K562 (cell line): ENCODE results near the gene TMEM204. TPM values are rescaled to one million over a fixed set of nuclear protein-coding genes. Genes with fewer than 3 reads are reported as not detected.

ENCODE experiments used
- ATAC-seq: fragments of 200-7000 bp; cut with Tn5 transposase; 3 replicates; pipeline ENCODE4 v1.9.1; 2020; ENCODE audit warnings: moderate library complexity
- BruUV-seq: library from RNA; stranded (reverse); fragments of 400-500 nt; replicated peaks from 2 replicates; lab custom pipeline; 2021; lab: Mats Ljungman, UMichigan
- CTCF ChIA-PET: fragments of 300-600 bp; formaldehyde crosslinking; extraction: SDS; loops from one replicate; lab custom pipeline; 2021; ENCODE audit warnings: low intra/inter-chr PET ratio; lab: Yijun Ruan, JAX
- POLR2A ChIA-PET: fragments of 300-600, 350-650 bp; sonication (Branson Sonifier 250); formaldehyde crosslinking; extraction: SDS; loops from one replicate; lab custom pipeline; 2021; ENCODE audit warnings: antibody characterized with exemption, inconsistent platforms; lab: Yijun Ruan, JAX
- DNase-seq, 4 experiments: peaks; one replicate each; pipeline versions ENCODE4 v3.0.0 to v3.0.0-alpha.2; 2011 to 2018; ENCODE audit warnings: low spot score in 3 of 4, mixed read lengths in 3 of 4; ENCODE audit errors: extremely low read depth in 1 of 4
- FAIRE-seq: peaks from 2 replicates; lab custom pipeline; 2011; peaks lifted over from hg19 to GRCh38; lab: Jason Lieb, UNC
- H2AFZ ChIP-seq: 2 replicates; pipeline ENCODE4 v1.6.0; 2011; ENCODE audit warnings: low read depth, low read length, control low read depth, inconsistent platforms
- H3K27ac ChIP-seq: fragments of 200-600 bp; 3 replicates; pipeline ENCODE4 v1.8.0; 2011; ENCODE audit warnings: low read depth, mild to moderate bottlenecking, control low read depth, inconsistent platforms, low read length, moderate library complexity, mixed read lengths; ENCODE audit errors: extremely low read depth
- H3K27me3 ChIP-seq, 2 experiments: fragments of 300-600 bp in 1 of 2; 2 replicates in 1 of 2; 3 replicates in 1 of 2; pipeline versions ENCODE4 v1.6.0 to v1.8.0; 2011; ENCODE audit warnings: inconsistent platforms in 2 of 2, low read length in 2 of 2, mild to moderate bottlenecking in 1 of 2, mixed read lengths in 1 of 2, moderate library complexity in 1 of 2; ENCODE audit not compliant: control insufficient read depth in 2 of 2, insufficient read depth in 2 of 2
- H3K36me3 ChIP-seq: fragments of 300-600 bp; 3 replicates; pipeline ENCODE4 v1.8.0; 2011; ENCODE audit warnings: mild to moderate bottlenecking, low read length, inconsistent platforms; ENCODE audit not compliant: control insufficient read depth, insufficient read depth
- H3K4me1 ChIP-seq, 2 experiments: fragments of 200-600 bp in 1 of 2; replicated peaks in 1 of 2; 2 replicates in 1 of 2; 3 replicates in 1 of 2; pipeline versions ENCODE4 v1.5.1 to v1.8.0; 2011; ENCODE audit warnings: inconsistent platforms in 2 of 2, low read length in 2 of 2, mild to moderate bottlenecking in 1 of 2, mixed read lengths in 1 of 2, moderate library complexity in 1 of 2; ENCODE audit not compliant: control insufficient read depth in 2 of 2, insufficient read depth in 2 of 2
- H3K4me2 ChIP-seq: 2 replicates; pipeline ENCODE4 v1.6.1; 2011; ENCODE audit warnings: low read length, control low read depth, inconsistent platforms, mixed read lengths; ENCODE audit not compliant: insufficient read depth
- H3K4me3 ChIP-seq: fragments of 200-600 bp; sonication (generic), shearing (Covaris generic); 2 replicates; pipeline ENCODE4 v1.5.1; 2016; ENCODE audit warnings: control low read depth, inconsistent platforms
- H3K79me2 ChIP-seq: fragments of 200-600 bp; 3 replicates; pipeline ENCODE4 v1.8.0; 2011; ENCODE audit warnings: low read length, inconsistent platforms; ENCODE audit not compliant: control insufficient read depth, insufficient read depth
- H3K9ac ChIP-seq, 2 experiments: 2 replicates each; pipeline versions ENCODE4 v1.6.0 to v1.6.1; 2011; ENCODE audit warnings: low read depth in 2 of 2, low read length in 2 of 2, control low read depth in 1 of 2, inconsistent platforms in 1 of 2, mild to moderate bottlenecking in 1 of 2, mixed read lengths in 1 of 2; ENCODE audit not compliant: insufficient read depth in 1 of 2
- H3K9me1 ChIP-seq: one replicate; pipeline ENCODE4 v1.6.0; 2011; ENCODE audit warnings: inconsistent platforms, mild to moderate bottlenecking, low read length, moderate library complexity; ENCODE audit not compliant: control insufficient read depth, insufficient read depth
- H3K9me3 ChIP-seq: replicated peaks from 2 replicates; pipeline ENCODE4 v1.5.1; 2011; ENCODE audit warnings: low read depth, low read length, inconsistent platforms; ENCODE audit not compliant: control insufficient read depth, insufficient read depth
- H4K20me1 ChIP-seq: replicated peaks from 2 replicates; pipeline ENCODE4 v1.6.1; 2011; ENCODE audit warnings: low read length, inconsistent platforms, mixed read lengths; ENCODE audit not compliant: control insufficient read depth, insufficient read depth
- WGBS: fragments of 100-300 bp; shearing (Covaris generic); methylation state at CpG from one replicate; pipeline ENCODE4 v1.1.6; 2016; ENCODE audit warnings: low coverage, mixed read lengths; ENCODE audit not compliant: insufficient coverage; ENCODE audit errors: missing lambda C conversion rate; 5-methylcytosine and 5-hydroxymethylcytosine counted together
- in situ Hi-C: fragments of 300-500 bp; cut with MboI; formaldehyde crosslinking; loops from 4 replicates; pipeline ENCODE4 v1.15.0; 2018; ENCODE audit warnings: inconsistent platforms, mixed read lengths
- intact Hi-C: fragments of 100-400 bp; cut with micrococcal nuclease; formaldehyde crosslinking; loops from 2 replicates; pipeline ENCODE4 v1.14.2; 2022
- polyA plus RNA-seq, 8 experiments: library from polyadenylated mRNA; depleted of rRNA in 4 of 8; stranded (reverse) in 5 of 8; unstranded in 3 of 8; fragments of >200 nt; fragmentation: Nextera tagmentation in 2 of 8; fragmentation: Illumina TruSeq in 1 of 8; extraction: Ambion mirVana in 2 of 8; extraction: Trizol in 1 of 8; gene quantifications; 2 replicates each; pipeline versions ENCODE4 v1.2.1 to v1.2.3, GENCODE V29; 2011 to 2014; ENCODE audit warnings: inconsistent platforms in 1 of 8, missing spikeins in 1 of 8
- total RNA-seq, 7 experiments: library from RNA; depleted of rRNA in 6 of 7; stranded (reverse); fragments of >200 nt in 6 of 7; fragmentation: Illumina TruSeq in 2 of 7; extraction: Trizol in 2 of 7; gene quantifications; 2 replicates each; pipeline versions ENCODE4 v1.2.1 to v1.2.3, GENCODE V29; 2011 to 2021; ENCODE audit warnings: low replicate concordance in 1 of 7
- TF ChIP-seq, protein P1 (sequence below): fragments of 450-650 bp; IDR thresholded peaks from 2 replicates; pipeline ENCODE4 v1.6.1; 2016; ENCODE audit warnings: low read depth
- TF ChIP-seq, protein P2 (sequence below), 2 experiments: fragments of 450-650 bp in 1 of 2; sonication (generic) in 1 of 2; formaldehyde crosslinking in 1 of 2; IDR thresholded peaks; 2 replicates each; pipeline versions ENCODE4 v1.7.1 to v1.9.0; 2016 to 2022; ENCODE audit warnings: inconsistent platforms in 1 of 2, mild to moderate bottlenecking in 1 of 2, missing genetic modification reagents in 1 of 2

Gene TMEM204
- total and polyA plus RNA-seq, 9 of the 15 experiments (the other 6 are each of a cell fraction or from before 2014, with no cell fraction given) = 0.04 to 0.18 TPM; not detected in 7

DNA sequence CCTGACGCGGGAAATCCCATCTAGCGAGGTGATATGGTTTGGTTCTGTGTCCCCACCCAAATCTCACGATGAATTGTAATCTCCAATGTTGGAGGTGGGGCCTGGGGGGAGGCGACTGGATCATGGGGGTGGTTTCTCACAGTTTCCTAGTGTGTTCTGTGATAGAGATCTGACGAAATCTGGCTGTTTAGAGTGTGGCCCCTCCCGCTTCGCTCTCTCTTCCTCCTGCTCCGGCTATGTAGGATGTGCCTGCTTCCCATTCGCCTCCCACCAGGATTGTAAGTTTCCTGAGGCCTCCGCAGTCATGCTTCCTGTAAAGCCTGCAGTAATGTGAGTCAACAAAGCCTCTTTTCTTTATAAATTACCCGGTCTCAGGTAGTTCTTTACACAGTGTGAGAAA, 46.8 kb downstream of the TMEM204 start (continued):
- TF ChIP-seq, protein P1, sequence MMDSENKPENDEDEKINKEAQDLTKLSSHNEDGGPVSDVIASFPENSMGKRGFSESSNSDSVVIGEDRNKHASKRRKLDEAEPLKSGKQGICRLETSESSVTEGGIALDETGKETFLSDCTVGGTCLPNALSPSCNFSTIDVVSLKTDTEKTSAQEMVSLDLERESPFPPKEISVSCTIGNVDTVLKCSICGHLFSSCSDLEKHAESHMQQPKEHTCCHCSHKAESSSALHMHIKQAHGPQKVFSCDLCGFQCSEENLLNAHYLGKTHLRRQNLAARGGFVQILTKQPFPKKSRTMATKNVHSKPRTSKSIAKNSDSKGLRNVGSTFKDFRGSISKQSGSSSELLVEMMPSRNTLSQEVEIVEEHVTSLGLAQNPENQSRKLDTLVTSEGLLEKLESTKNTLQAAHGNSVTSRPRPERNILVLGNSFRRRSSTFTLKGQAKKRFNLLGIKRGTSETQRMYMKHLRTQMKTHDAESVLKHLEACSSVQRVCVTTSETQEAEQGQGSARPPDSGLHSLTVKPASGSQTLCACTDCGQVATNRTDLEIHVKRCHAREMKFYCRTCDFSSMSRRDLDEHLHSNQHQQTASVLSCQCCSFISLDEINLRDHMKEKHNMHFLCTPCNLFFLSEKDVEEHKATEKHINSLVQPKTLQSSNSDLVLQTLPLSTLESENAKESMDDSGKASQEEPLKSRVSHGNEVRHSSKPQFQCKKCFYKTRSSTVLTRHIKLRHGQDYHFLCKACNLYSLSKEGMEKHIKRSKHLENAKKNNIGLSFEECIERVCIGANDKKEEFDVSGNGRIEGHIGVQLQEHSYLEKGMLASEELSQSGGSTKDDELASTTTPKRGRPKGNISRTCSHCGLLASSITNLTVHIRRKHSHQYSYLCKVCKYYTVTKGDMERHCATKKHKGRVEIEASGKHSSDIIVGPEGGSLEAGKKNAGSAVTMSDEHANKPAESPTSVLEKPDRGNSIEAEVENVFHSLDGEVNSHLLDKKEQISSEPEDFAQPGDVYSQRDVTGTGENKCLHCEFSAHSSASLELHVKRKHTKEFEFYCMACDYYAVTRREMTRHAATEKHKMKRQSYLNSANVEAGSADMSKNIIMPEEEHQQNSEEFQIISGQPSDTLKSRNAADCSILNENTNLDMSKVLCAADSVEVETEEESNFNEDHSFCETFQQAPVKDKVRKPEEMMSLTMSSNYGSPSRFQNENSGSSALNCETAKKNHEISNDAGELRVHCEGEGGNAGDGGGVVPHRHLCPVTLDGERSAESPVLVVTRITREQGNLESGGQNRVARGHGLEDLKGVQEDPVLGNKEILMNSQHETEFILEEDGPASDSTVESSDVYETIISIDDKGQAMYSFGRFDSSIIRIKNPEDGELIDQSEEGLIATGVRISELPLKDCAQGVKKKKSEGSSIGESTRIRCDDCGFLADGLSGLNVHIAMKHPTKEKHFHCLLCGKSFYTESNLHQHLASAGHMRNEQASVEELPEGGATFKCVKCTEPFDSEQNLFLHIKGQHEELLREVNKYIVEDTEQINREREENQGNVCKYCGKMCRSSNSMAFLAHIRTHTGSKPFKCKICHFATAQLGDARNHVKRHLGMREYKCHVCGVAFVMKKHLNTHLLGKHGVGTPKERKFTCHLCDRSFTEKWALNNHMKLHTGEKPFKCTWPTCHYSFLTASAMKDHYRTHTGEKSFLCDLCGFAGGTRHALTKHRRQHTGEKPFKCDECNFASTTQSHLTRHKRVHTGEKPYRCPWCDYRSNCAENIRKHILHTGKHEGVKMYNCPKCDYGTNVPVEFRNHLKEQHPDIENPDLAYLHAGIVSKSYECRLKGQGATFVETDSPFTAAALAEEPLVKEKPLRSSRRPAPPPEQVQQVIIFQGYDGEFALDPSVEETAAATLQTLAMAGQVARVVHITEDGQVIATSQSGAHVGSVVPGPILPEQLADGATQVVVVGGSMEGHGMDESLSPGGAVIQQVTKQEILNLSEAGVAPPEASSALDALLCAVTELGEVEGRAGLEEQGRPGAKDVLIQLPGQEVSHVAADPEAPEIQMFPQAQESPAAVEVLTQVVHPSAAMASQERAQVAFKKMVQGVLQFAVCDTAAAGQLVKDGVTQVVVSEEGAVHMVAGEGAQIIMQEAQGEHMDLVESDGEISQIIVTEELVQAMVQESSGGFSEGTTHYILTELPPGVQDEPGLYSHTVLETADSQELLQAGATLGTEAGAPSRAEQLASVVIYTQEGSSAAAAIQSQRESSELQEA = no peak

DNA sequence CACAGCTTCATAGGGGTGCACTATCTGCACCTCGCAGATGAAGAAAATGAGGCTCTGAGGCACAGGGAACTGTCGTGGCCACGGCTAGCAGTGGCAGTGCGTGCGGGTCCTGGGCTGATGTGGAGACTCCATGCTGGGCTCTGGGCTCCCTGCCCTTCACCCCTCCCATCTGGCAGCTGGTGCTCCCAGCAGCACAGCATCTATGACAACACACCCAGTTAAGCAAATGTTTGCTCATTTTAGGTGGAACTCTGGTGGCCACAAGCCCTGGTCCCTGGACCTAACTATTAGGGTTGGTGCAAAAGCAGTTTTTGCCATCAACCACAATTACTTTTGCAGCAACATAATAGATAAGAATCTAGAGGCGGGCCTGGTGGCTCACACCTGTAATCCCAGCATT, 47.5 kb downstream of the TMEM204 start:
- BruUV-seq = no TSS peak
- no peak overlapping the region for H3K27ac ChIP-seq
- 40% methylated on average over 6 of the region's 6 CpGs for WGBS
- ChIA-PET CTCF (no interaction called here), POLR2A (no interaction called here)
- intact Hi-C loops (no loop called here), in situ Hi-C loops (no loop called here)
- no peaks in the 10 kb centered on the region for H3K9me1 ChIP-seq
- H3K9me3 ChIP-seq = no peaks in the 10 kb centered on the region
- ATAC-seq (no peak), DNase-seq (no peak), FAIRE-seq (no peak)
- no peaks in the 10 kb centered on the region for H3K79me2 ChIP-seq
- H3K4me3 ChIP-seq = no peak overlapping the region
- no peak overlapping the region for H2AFZ ChIP-seq
- no peak overlapping the region for H3K9ac ChIP-seq
- H3K27me3 ChIP-seq = no peaks in the 10 kb centered on the region
- H3K4me1 ChIP-seq = peaks cover 0 to 8% of the 10 kb centered on the region in 2 experiments; a peak in 1 of 5 replicates
- no peak overlapping the region for H3K4me2 ChIP-seq
- H4K20me1 ChIP-seq = no peaks in the 10 kb centered on the region
- no peaks in the 10 kb centered on the region for H3K36me3 ChIP-seq
- TF ChIP-seq, protein P2, sequence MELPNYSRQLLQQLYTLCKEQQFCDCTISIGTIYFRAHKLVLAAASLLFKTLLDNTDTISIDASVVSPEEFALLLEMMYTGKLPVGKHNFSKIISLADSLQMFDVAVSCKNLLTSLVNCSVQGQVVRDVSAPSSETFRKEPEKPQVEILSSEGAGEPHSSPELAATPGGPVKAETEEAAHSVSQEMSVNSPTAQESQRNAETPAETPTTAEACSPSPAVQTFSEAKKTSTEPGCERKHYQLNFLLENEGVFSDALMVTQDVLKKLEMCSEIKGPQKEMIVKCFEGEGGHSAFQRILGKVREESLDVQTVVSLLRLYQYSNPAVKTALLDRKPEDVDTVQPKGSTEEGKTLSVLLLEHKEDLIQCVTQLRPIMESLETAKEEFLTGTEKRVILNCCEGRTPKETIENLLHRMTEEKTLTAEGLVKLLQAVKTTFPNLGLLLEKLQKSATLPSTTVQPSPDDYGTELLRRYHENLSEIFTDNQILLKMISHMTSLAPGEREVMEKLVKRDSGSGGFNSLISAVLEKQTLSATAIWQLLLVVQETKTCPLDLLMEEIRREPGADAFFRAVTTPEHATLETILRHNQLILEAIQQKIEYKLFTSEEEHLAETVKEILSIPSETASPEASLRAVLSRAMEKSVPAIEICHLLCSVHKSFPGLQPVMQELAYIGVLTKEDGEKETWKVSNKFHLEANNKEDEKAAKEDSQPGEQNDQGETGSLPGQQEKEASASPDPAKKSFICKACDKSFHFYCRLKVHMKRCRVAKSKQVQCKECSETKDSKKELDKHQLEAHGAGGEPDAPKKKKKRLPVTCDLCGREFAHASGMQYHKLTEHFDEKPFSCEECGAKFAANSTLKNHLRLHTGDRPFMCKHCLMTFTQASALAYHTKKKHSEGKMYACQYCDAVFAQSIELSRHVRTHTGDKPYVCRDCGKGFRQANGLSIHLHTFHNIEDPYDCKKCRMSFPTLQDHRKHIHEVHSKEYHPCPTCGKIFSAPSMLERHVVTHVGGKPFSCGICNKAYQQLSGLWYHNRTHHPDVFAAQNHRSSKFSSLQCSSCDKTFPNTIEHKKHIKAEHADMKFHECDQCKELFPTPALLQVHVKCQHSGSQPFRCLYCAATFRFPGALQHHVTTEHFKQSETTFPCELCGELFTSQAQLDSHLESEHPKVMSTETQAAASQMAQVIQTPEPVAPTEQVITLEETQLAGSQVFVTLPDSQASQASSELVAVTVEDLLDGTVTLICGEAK (IDR thresholded peaks at IDR 0.05) = no peak
- TF ChIP-seq, protein P2 (CRISPR knock-in tag; IDR thresholded peaks at IDR 0.05) = 0 out of 2 replicates have a peak, but pooled peaks have one; percentile 17
